AML-193 (cell line): ENCODE results near the gene NSD2.
A peak's percentile ranks its signal among the peaks of the same experiment; 100 is the strongest.
"Not testable (repeated sequence)": the region's sequence is repeated elsewhere in the genome, so short reads cannot be mapped to it uniquely, and the experiment has no call there.

Source experiments
- DNase-seq, 2 experiments: peaks; one replicate each; lab custom pipeline; 2025; lab: John Stamatoyannopoulos, UW

Gene NSD2

DNA sequence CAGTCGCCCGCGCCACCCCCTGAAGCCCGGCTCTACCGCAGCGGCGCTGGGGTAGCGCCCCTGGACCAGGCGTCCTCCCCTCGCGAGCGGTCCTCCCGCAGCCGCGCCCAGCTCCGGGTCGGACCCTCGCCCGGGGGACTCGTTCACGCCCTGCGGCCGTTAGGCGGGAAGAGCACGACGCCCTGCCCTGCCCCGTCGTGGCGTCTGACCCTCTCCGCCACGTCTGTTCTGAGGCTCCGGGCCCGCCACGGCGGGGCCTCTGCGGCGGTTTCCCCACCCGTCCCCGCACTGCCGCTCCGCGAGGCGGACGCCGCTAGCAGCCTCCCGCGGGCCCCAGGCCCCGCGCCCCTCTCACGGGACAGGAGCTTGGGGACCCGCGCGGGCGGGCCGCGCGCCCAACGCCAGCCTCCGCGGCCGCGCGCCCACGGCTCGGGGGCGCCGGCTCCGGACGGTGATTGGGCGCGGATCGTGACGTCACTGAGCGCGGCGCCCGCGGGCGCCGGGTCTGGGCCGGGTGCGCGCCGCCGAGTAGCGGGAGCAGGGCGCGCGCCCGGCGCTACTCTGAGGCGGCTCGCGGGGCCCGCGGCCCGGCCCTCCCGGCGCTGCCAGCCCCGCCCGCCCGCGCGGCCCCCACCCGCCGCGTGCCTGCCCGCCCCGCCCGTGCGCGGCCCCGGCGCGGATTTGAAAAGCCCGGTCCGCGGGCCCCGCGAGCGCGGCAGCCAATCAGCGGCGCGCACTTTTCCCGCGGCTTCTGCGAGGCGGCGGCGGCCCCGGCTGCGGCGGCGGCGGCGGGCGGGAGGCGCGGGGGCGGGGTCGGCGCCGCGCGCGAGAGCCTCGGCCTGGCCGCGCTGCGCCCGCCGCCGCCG is at the start of gene NSD2:
NSD2 (plus strand) TSS at position 816 of the 866 bp plus-strand sequence. CDS start 29,262 bp downstream, outside the sequence.
- peak; percentile 77 to 83 for DNase-seq

DNA sequence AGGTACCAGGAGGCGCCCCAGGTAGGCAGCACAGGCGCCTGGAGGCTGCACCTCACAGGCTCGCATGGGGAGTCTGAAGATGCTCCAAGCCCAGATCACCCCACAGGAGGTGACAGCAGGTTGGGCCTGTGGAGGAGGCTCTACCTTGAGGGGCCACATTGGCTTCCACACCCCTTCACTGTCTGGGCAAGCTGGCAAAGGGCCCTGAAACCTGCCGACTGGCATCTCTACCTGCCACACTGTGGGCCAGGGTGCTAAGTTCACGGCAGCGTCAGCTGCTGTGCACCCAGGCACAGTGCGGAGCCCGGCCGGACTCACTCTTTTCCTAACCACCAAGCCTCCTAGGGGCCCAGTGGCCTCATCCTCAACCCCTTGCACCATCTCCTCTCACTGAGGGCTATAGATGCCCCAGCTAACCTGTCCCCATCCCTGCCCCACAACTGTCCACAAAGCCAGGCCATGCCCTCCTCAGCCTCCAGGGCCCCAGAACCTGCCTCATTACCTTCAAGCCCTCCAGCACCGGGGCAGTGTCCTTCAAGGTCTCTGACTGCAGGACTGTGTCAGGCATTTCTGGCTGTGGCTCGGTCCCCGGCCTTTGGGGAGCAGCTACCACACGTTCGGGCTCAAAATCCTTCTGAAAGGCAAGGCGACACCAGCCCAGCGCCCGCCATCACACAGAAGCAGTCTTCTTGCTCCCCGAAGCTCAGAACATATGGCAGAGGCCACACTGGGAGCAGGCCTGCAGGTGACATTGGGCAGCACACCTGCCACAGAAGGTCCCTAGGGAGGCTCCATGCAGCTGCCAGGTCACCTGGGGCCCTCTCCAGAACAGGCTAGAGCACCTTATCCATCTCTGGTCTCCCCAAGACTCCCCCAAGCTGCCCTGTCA is 49.3 kb upstream of the NSD2 start:
- DNase-seq, result no peak

DNA sequence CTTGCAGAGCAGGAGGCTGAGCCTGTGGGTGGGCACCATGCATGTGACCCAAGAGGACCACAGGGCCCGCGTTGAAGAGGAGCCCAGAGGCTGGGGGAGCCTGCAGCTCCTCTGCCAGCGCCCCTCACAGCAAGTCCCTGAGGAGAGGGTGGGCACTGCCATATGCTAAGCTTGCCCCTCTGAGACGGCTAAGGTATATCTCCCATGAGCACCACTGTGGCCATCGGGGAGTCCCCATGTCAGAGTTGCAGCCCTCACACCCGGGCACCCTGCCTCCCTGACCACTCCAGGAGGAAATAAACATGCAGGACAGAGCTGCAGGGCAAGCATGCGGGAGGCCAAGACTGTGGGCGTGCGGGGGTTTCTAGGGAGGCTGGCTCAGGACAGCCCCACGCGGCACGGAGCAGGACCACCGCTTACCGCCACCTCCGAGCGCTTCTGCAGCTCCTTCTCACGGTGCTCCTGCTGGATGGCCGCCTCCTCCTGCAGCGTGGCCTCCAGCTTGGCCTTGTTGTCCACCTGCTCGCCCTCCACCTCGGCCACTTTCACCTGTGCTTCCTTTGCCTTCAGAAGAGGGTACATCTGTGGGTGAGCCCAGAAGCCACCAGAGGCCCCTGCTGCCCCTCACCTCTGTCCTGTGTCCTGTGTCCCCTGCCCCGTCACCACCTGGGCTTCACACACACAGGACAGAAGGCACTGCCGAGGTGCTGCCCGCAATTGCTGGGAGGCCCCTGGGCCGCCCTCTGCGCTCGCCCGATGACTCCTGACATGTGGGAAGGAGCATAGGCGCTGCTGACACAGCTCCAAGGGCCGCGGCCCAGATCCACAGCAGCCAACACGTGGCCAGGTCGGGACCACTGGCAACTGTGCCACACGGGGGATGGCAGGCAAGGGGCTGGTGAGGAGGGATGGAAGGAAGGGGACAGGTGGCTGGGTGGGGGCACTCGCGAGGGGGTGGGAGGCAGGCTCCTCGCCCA is 48.3 kb upstream of the NSD2 start:
- DNase-seq, result no peak

DNA sequence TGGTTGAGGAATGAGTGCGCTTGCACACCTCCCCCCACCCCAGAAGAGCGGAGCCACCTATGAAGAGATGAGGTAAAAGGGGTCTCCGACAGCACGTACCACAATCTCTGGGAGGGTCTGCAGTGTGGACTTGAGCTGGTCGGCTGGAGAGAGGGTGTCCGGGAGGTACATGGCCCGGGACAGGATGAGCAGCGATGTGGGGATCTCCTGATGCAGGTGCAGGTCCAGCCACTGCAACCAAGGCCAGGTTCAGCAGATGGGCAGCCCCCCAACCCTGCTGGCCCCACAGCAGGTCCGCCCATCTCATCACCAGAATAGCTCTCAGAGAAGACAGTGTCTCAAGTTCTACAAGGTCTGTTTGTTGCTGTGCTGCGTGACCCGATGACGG is 47.7 kb upstream of the NSD2 start:
- DNase-seq, result no peak

- DNase-seq, result no peak
Measured at GRCh38 chr4:1824746-1825145, 46.4 kb upstream of the NSD2 start.

DNA sequence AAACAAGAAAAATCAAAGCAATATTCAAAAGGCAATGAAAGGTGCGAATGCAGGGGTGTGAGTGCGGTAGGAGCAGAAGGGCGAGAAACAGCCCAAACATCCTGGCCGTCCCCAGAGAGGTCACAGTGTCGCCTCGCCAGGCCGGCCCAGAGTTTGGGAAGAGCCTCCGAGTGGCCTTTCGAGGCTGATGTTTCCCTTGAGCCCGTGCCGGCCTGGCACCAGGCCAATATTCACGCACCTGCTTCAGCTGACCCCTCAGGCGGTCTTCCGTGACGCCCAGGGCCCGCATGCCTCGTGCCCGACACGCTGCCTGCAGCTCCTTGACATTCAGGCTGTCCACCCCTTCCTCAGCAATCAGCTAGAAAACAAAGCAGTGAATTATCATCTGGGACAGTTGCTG is 45.9 kb upstream of the NSD2 start:
- no peak for DNase-seq

GRCh38 chr4:1826531-1827350 is 44.5 kb upstream of the NSD2 start:
- DNase-seq, result no peak

DNA sequence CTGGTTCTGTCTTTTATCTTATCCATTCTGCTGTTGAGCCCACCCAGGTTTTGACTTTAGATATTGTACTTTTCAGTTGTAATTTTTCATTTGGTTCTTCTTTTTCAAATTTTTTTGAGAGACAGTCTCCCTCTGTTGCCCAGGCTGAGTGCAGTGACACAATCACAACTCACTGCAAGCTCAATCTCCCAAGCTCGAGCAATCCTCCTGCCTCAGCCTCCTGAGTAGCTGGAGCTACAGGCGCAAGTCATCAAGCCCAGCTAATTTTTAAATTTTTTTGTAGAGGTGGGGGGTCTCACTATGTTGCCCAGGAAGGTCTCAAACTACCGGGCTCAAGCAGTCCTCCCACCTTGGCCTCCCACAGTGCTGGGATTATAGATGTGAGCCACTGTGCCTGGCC is 41.0 kb upstream of the NSD2 start:
- no peak for DNase-seq

- DNase-seq, result no peak
Measured at GRCh38 chr4:1830642-1831228, 40.5 kb upstream of the NSD2 start.

- no peak for DNase-seq
Measured at GRCh38 chr4:1831331-1831730, 39.9 kb upstream of the NSD2 start.

DNA sequence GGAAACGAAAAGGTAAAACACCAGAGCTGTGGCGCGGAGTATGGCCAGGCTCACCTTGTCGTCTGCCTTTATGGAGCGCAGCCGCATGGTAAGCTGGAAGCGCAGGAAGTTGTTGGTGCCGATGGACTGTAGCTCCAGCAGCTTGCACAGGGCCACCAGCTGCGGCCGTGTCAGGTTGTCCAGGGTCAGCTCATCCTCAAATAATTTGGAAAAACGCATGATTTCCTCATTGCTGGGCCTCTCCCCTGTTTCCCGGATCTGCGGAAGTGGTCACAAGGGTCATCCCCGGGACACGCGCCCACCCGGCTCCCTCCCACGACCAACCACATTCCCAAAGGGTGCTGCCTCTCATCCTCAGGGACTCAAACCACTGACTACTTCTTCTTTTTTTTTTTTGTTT is 38.5 kb upstream of the NSD2 start:
- no peak for DNase-seq

- no peak for DNase-seq
Measured at GRCh38 chr4:1833307-1834046, 37.7 kb upstream of the NSD2 start.

DNA sequence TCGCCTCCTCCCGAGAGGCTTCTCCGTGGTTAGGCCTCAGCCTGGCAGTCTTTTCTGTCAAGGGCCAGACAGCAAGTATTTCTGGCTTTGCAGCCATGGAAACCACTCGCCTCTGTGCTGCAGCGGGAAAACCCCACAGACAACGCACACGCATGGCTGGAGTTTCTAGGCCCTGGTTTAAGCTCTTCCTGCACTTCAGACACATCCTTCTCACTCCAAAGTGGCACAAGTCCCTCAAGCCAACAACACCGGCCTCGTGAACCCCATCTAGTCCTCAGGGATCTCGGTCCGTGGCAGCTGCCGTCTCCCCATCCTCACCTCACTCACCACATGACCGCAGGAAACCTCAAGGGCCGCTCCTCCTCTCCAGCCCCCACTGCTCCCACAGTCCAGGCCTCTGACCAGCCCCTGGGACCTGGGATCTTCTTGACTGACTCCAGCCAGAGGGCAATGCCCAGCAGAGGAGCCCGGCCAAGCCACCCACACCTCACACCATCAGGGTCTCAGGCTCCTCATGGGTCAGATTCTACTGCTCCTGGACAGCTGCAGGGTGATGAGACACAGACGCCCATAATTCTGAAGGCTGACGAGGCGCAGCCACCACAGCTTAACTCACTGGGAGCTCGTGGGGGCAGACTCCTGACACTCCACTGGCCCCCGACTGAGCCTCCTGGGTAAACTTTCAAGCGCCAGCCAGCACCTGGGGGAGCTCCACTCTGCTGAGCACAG is 37.0 kb upstream of the NSD2 start:
- DNase-seq, result no peak

- not testable (repeated sequence) for DNase-seq
Measured at GRCh38 chr4:1835836-1836235, 35.4 kb upstream of the NSD2 start.

- no peak for DNase-seq
Measured at GRCh38 chr4:1836650-1837049, 34.5 kb upstream of the NSD2 start.

GRCh38 chr4:1837069-1837468 is 34.1 kb upstream of the NSD2 start:
- DNase-seq, result no peak

DNA sequence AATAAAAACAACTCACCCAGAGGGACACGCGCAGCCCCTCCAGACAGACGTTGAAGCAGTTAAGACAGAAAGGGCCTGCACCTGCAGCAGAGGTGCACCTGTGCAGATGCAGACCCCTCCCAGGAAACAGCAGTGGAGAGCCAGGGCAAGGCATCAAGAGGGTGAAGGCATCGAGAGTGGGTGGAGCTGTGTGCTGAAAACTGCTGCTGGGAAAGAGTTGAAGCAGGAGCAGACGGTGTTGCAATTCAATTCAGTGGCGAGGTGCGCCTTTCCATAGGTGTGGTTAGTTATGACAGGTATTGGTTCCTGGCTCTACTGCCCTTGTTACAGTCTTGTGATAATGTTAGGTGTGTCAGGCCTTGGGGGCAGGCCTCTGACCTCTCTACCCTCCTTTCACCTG is 31.9 kb upstream of the NSD2 start:
- DNase-seq, result no peak

DNA sequence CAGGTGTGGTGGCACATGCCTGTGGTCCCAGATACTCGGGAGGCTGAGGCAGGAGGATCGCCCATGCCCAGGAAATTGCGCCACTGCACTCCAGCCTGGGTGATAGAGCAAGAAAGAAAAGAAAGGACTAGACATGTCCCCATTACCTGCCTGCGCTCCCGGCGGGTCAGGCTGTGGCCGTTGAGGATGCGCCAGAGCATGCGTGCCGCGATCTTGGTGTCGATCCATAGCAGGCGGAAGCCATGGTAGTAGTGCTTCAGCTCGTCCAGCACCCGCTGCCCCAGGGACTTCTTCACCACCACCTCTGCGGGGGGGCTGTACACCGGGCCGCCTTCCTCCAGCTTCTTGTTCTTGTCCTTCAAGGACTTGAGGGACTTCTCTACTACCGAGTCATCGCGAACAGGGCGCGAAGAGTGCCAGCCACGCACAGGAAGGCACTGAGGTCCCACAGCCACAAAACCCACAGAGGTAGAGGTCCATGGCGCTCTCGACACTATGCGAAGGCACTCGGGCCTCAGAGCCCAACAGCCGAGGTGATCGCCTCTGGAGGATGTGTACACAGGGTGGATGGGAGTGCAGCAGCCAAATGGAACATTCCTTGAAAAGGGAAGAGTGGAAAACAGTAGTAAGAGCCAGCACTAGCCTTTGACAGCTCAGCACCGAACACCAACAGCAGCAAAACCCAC is 29.8 kb upstream of the NSD2 start:
- DNase-seq, result no peak

- DNase-seq, result no peak
Measured at GRCh38 chr4:1841887-1842210, 29.3 kb upstream of the NSD2 start.
